Upper lobe of left lung (tissue), 6 donors: ENCODE measurements around the gene ATF6. TPM values are rescaled to one million over a fixed set of nuclear protein-coding genes. Genes with fewer than 3 reads are reported as not detected.

Source experiments
- ATAC-seq, 2 donors: fragments of 200-7000 bp; cut with Tn5 transposase; one replicate each; pipeline ENCODE4 v1.9.1; 2022; ENCODE audit warnings: mild to moderate bottlenecking in 2 of 2, moderate library complexity in 2 of 2; ENCODE audit not compliant: low FRiP score in 2 of 2
- DNase-seq, 2 donors: peaks; one replicate each; pipeline ENCODE4 v3.0.0-alpha.2; 2019 to 2020
- H3K27ac ChIP-seq, 4 donors: fragments of 200-600 bp; sonication (generic); one replicate each; pipeline ENCODE4 v1.5.1; 2016 to 2019
- H3K27me3 ChIP-seq, 4 donors: fragments of 200-600 bp; sonication (generic); one replicate each; pipeline ENCODE4 v1.5.1; 2017 to 2019
- H3K36me3 ChIP-seq, 4 donors: fragments of 200-600 bp; sonication (generic); one replicate each; pipeline ENCODE4 v1.5.1; 2016 to 2019
- H3K4me1 ChIP-seq, 4 donors: fragments of 200-600 bp; sonication (generic); one replicate each; pipeline ENCODE4 v1.5.1; 2018 to 2019
- H3K4me3 ChIP-seq, 4 donors: fragments of 200-600 bp; sonication (generic); one replicate each; pipeline ENCODE4 v1.5.1; 2017 to 2019; ENCODE audit warnings: mild to moderate bottlenecking in 2 of 4, moderate library complexity in 1 of 4
- H3K9me3 ChIP-seq, 4 donors: fragments of 200-600 bp; sonication (generic); one replicate each; pipeline ENCODE4 v1.5.1; 2018 to 2019
- EP300 ChIP-seq, 4 donors: sonication (generic); formaldehyde crosslinking; IDR thresholded peaks; one replicate each; pipeline ENCODE4 v1.5.1; 2017; ENCODE audit warnings: antibody characterized with exemption in 4 of 4, control low read depth in 2 of 4
- POLR2A ChIP-seq, 4 donors: fragments of 450-650 bp; IDR thresholded peaks; one replicate each; pipeline ENCODE4 v1.5.1; 2016 to 2017; ENCODE audit warnings: antibody characterized with exemption in 4 of 4, mild to moderate bottlenecking in 2 of 4
- POLR2AphosphoS5 ChIP-seq, 2 donors: sonication (generic); formaldehyde crosslinking; IDR thresholded peaks; one replicate each; pipeline ENCODE4 v1.5.1; 2017; ENCODE audit warnings: antibody characterized with exemption in 2 of 2
- WGBS, 2 donors: methylation state at CpG; one replicate each; pipeline ENCODE4 v1.1.5; 2017 to 2018; 5-methylcytosine and 5-hydroxymethylcytosine counted together
- total RNA-seq, 6 donors: library from RNA; depleted of rRNA in 4 of 6; stranded (reverse); fragments of >200 nt in 4 of 6; gene quantifications; one replicate each; pipeline versions ENCODE4 v1.1.0 to v1.2.1, GENCODE V29; 2016 to 2021
- TF ChIP-seq, protein P1 (sequence below), 6 experiments: fragments of 450-650 bp in 4 of 6; fragments of 200-600 bp in 2 of 6; sonication (generic) in 2 of 6; IDR thresholded peaks; one replicate each; pipeline ENCODE4 v1.5.1; 2016 to 2019; ENCODE audit warnings: antibody characterized with exemption in 6 of 6
- donor health status: DM: no; HTN: no; CAD: no; lungs with moderate emphysema.
- donor health status: DM: no; HTN: yes; CAD: no; lungs with severe emphysema.

Gene ATF6
- total RNA-seq, 6 donors from 2014 or later = 14.2 to 36.7 (median 27.0) TPM

DNA sequence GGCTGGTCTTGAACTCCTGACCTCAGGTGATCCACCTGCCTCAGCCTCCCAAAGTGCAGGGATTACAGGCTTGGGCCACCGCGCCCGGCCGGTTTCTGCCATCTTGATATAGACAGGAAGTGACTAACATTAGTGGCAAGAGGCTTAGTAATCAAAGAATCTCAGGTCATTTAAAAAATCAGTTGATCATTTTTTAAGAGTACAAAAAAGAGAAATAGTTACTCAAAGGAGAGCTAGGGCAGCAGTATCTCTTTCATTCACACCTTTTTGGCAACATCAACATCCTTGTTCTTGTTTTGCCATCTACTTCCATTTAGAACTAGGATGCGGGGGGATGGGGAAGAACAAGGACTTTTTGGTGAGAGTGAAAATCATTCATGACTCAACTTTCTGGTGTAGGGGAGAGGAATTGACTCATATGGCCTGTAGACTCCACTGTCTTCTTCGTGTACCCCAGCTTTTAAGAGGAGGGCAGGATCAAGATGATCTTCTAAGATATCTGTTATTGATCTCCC lies 36.0 kb upstream of the ATF6 start:
- 57 to 61% methylated on average over 6 of the region's 6 CpGs for WGBS, 2 donors
- H3K9me3 ChIP-seq = no peaks in the 10 kb centered on the region
- no peak for TF ChIP-seq POLR2A (IDR thresholded peaks at IDR 0.05)
- no peak overlapping the region for H3K4me3 ChIP-seq
- peaks cover 10 to 22% (median 16%) of the 10 kb centered on the region in 4 donors for H3K4me1 ChIP-seq
- ATAC-seq = no peak
- no peaks in the 10 kb centered on the region for H3K27me3 ChIP-seq
- peak in 1 of 2 donors; percentile 65 for DNase-seq
- H3K36me3 ChIP-seq = no peaks in the 10 kb centered on the region
- no peak overlapping the region for H3K27ac ChIP-seq

DNA sequence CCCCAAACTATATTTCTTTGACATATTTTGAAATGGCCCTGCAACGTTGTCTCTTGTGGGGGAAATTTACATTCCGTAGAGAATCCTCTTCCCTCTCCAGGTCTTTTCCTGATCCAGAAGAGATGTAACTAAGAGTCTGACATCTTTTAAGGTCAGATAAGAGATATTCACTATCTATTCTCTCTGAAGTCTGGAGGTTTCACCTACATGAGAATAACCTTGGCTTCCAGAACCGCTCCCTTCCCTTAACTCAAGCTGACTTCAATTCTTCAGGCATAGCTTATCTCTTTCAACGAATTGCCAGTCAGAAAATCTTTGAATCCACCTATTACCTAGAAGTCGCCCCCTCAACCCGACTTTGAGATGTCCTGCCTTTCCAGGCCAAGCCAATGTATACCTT lies 34.9 kb upstream of the ATF6 start:
- no peak overlapping the region for H3K27ac ChIP-seq
- no peak for DNase-seq
- 79 to 85% methylated on average over 6 of the region's 6 CpGs for WGBS, 2 donors
- no peaks in the 10 kb centered on the region for H3K9me3 ChIP-seq
- no peaks in the 10 kb centered on the region for H3K27me3 ChIP-seq
- no peak overlapping the region for H3K4me3 ChIP-seq
- no peak for ATAC-seq
- H3K36me3 ChIP-seq = no peaks in the 10 kb centered on the region
- H3K4me1 ChIP-seq = peaks cover 4 to 11% (median 8%) of the 10 kb centered on the region in 4 donors
- TF ChIP-seq, protein P1, sequence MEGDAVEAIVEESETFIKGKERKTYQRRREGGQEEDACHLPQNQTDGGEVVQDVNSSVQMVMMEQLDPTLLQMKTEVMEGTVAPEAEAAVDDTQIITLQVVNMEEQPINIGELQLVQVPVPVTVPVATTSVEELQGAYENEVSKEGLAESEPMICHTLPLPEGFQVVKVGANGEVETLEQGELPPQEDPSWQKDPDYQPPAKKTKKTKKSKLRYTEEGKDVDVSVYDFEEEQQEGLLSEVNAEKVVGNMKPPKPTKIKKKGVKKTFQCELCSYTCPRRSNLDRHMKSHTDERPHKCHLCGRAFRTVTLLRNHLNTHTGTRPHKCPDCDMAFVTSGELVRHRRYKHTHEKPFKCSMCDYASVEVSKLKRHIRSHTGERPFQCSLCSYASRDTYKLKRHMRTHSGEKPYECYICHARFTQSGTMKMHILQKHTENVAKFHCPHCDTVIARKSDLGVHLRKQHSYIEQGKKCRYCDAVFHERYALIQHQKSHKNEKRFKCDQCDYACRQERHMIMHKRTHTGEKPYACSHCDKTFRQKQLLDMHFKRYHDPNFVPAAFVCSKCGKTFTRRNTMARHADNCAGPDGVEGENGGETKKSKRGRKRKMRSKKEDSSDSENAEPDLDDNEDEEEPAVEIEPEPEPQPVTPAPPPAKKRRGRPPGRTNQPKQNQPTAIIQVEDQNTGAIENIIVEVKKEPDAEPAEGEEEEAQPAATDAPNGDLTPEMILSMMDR (IDR thresholded peaks at IDR 0.05) = no peak
- TF ChIP-seq POLR2A (IDR thresholded peaks at IDR 0.05) = no peak
- TF ChIP-seq EP300 (IDR thresholded peaks at IDR 0.05) = no peak
- no peak for TF ChIP-seq POLR2AphosphoS5 (IDR thresholded peaks at IDR 0.05)

DNA sequence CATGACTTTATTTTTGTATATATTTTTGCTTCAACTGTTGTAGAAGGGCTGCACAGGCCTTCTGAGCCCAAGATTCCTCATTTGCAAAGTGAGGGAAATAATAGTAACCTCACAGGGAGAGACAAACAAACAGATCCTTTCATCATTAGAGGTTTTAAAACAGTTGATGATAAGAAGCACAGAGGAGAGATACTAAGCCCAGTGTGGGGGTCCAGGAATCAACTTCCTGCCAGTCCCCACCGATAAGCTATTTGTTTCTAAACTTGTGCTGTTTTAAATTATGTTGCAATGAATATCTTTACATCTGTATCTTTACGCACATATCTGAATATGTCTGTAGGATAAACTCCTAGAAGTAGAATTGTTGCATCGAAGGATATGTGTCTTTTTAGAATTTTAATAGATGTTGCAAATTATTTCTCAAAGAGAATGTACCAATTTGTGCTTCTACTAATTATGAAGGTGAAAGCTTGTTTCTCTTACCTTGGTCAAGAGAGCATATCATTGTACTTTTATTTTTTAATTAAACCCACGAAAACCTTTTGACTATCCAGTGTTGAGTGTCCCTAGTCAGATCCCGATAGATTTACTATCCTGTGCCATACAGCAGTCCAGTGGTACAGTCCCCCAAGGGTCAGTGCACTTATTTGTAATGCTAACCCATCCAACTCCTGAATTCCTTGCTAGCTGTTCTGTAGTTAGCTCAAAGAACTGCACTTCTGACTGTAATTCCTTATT lies 34.0 kb upstream of the ATF6 start:
- no peak overlapping the region for H3K4me3 ChIP-seq
- no peak overlapping the region for H3K27ac ChIP-seq
- H3K9me3 ChIP-seq = no peaks in the 10 kb centered on the region
- ATAC-seq = no peak
- no peaks in the 10 kb centered on the region for H3K27me3 ChIP-seq
- DNase-seq = no peak
- WGBS, 2 donors = 72 to 76% methylated on average over 5 of the region's 5 CpGs
- TF ChIP-seq POLR2A (IDR thresholded peaks at IDR 0.05) = no peak
- TF ChIP-seq EP300 (IDR thresholded peaks at IDR 0.05) = no peak
- TF ChIP-seq POLR2AphosphoS5 (IDR thresholded peaks at IDR 0.05) = no peak
- TF ChIP-seq, protein P1 (IDR thresholded peaks at IDR 0.05) = no peak
- H3K4me1 ChIP-seq = peaks cover 4 to 7% (median 5%) of the 10 kb centered on the region in 4 donors
- no peaks in the 10 kb centered on the region for H3K36me3 ChIP-seq

DNA sequence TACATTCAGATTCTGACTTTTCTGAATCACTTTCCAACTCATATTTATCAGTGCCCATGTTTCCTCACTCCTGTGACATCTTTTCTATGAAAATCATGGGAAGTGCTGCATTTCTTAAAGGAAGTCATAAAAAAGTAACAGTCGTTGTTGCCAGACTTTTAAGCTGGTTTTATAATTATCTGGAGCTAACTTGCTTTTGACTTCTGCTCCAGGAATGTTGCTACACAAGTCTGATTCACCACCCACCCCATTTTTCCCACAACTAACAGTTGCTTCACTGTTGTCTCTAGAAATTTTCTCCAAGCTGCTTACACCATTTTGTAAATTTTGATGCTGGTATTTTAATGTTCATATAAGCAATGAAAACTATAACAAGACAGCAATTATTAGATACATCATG lies 32.6 kb upstream of the ATF6 start:
- Histone ChIP-seq H3K4me1 (peaks cover 0 to 3% (median under 1%) of the 10 kb centered on the region in 4 donors), H3K36me3 (no peaks in the 10 kb centered on the region), H3K9me3 (no peaks in the 10 kb centered on the region), H3K27ac (no peak overlapping the region), H3K4me3 (no peak overlapping the region), H3K27me3 (no peaks in the 10 kb centered on the region)
- WGBS, 2 donors = 11 to 13% methylated on average over 1 of the region's 1 CpG
- TF ChIP-seq POLR2A (IDR thresholded peaks at IDR 0.05) = no peak
- TF ChIP-seq POLR2AphosphoS5 (IDR thresholded peaks at IDR 0.05) = no peak
- TF ChIP-seq EP300 (IDR thresholded peaks at IDR 0.05) = no peak
- TF ChIP-seq, protein P1 (IDR thresholded peaks at IDR 0.05) = no peak
- ATAC-seq (peak in 1 of 2 donors; percentile 56), DNase-seq (no peak)

DNA sequence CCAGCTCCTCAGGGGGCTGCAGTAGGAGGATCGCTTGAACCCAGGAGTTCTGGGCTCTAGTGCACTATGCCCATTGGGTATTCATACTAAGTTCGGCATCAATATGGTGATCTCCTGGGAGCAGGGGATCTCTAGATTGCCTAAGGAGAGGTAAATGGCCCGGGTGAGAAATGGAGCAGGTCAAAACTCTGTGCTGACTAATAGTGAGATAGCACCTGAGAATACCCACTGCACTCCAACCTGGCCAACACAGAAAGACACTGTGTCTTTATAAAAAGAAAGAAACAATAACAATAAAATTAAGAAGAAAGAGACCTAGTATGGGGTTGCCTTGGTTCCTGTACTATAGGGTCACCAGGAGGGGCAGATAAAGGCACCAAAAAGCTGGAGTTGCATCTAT lies 30.3 kb upstream of the ATF6 start:
- no peak overlapping the region for H3K4me3 ChIP-seq
- peaks cover 17 to 24% (median 20%) of the 10 kb centered on the region in 4 donors for H3K4me1 ChIP-seq
- ATAC-seq (no peak), DNase-seq (no peak)
- H3K27ac ChIP-seq = no peak overlapping the region
- H3K27me3 ChIP-seq = no peaks in the 10 kb centered on the region
- no peaks in the 10 kb centered on the region for H3K36me3 ChIP-seq
- H3K9me3 ChIP-seq = no peaks in the 10 kb centered on the region
- WGBS, 2 donors = 89 to 97% methylated on average over 3 of the region's 3 CpGs
- no peak for TF ChIP-seq POLR2AphosphoS5 (IDR thresholded peaks at IDR 0.05)
- TF ChIP-seq, protein P1 (IDR thresholded peaks at IDR 0.05) = no peak
- TF ChIP-seq POLR2A (IDR thresholded peaks at IDR 0.05) = no peak
- no peak for TF ChIP-seq EP300 (IDR thresholded peaks at IDR 0.05)
